DMS153 treated with DMSO at 0.1 percent for 48 hours (cell line): ENCODE measurements around the gene ARAP1.

Experiments
- DNase-seq: peaks from one replicate; lab custom pipeline; 2025; ENCODE audit not compliant: unreplicated experiment; lab: John Stamatoyannopoulos, UW

Gene ARAP1

GRCh38 chr11:72705442-72706365 is 46.5 kb downstream of the ARAP1 start:
- no peak for DNase-seq

DNA sequence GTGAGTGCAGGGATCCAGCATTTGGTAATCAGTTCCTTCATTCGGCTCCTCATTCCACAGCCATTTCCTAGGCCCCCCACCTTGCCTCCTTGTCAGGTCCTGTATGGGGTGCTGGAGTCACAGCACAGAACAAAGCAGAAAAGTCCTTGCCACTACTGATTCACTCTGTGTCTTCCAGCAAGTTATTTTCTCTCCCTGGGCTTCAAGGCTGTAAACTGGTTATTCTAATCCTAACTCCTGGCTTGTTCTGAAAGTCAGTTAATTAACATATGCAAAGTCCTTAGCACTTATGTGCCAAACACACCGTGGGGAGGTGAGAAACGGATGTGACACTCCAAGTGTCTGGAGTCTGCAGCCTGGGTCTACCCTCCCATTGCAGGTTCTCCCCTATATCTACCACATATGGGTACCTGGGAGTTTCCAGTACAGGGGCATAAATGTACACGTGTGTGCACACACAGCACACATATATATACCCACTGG is 47.4 kb downstream of the ARAP1 start:
- no peak for DNase-seq

DNA sequence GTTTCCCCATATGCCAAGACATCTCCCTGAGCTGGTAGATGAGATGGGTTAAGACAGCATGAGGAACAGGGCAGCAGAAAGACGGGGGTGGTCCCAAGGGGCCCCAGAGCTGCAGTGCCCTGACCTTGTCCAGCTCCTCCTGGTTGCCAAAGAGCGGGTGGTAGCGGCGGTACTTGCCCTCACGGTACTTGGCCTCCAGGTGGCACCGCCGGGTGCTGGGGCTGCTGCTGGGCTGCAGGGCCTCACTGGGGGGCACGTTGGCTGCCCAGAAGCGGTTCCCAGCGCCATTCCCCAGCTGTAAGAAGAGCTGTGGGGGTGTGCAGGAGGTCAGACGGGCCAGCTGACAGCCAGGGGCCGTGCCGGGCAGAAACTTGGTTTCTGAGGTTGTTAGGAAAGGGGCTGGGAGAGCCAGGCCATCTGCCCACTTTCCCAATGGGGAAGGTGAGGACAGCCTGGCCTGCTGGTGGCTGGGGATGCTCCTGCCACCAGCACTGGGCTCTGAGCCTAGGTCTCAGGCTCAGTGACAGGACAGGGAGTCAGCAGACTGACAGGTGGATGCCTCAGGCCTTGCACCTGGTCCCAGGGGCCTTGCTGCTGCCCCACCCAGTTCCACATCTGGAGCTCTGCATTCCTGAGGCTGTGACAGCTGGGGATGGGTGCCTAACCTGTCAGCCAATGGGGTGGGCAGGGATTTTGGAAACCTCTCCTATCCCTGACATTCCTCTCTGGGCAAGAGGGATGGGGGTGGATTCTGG is 48.0 kb downstream of the ARAP1 start:
- DNase-seq = no peak

DNA sequence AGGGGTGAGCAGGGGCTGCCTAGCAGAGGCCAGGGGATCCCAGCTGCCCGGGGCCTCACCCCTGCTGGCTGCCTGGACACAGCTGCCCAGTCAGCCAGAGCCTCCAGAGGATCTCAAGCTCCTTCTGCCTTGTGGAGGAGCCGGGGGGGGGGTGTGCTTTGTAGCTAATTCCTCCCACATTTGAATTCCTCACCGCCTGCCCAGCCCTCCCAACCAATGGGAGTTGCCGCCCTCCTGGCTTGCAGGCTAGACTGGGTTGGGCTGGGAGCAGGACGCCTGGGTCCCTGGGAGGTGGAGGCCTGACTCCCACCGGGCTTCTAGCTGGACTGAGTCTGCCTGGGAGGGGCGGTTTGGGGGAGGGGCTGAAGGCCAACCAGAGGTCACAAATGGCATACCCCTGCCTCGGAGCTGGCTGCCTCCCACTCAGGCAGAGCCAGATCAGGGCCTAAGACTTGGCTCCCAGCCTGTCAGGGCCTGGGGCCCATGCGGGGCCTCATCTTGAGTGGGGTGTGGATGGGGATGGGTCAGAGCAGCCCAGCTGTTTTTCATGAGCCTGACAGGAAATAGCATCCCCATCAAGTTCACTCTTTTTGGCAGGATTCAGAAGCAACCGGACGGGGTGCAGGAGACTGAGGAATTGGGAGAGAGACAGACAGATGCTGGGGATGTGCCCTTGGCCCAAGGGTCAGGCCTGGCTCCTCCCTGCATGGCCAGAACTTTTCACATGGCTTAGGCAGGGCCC is 48.8 kb downstream of the ARAP1 start:
- no peak for DNase-seq

DNA sequence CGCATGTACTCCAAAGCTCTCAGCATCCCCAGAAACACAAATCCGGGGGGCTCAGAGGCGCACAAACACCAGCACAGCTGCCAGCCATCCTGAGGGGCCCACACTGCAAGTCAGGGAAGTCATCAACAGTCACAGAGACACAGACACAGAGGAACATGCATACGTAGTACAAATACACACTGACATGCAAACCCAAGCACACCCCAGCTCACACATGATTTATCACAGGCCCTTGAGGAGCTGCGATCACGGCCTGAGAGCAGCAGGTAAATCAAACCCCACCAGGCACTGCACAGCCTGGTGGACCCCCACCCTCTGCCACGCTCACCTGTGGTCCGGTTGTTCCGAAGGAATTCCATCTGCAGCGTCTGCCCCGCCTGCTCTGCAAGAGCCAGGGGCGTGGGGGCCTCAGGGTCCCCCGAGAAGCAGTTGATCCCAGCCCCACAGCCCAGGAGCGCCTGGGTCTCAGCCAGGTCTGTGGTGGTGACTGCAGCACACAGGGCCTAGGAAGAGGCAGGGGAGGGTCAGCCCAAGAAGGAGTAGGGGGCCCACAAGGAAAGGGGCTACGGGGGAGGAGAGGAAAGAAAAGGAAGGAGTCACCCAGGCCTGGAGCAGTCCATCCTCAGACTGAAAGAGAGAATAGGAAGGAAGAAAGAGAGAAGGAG is 49.5 kb downstream of the ARAP1 start:
- DNase-seq = no peak

DNA sequence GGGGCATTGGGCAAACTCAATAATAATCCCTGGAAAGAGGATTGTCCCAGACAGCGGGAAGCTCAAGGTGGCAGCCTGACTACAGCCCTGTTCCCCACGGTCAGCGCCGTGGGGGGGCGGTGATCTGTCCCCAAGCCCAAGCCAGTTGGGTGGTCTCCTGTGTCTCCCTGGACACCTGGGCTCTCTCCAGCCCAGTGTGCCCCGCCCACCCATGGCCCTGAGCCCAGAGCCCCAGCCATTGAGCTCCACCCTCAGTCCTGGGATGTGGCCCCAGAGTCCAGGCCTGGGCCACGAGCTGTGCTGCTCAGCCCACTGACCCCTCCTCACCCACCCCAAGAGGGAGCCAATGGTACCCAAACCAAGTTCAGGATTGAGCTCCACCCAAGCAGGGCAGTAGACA is 50.1 kb downstream of the ARAP1 start:
- no peak for DNase-seq

GRCh38 chr11:72701466-72701865 is 50.7 kb downstream of the ARAP1 start:
- no peak for DNase-seq

DNA sequence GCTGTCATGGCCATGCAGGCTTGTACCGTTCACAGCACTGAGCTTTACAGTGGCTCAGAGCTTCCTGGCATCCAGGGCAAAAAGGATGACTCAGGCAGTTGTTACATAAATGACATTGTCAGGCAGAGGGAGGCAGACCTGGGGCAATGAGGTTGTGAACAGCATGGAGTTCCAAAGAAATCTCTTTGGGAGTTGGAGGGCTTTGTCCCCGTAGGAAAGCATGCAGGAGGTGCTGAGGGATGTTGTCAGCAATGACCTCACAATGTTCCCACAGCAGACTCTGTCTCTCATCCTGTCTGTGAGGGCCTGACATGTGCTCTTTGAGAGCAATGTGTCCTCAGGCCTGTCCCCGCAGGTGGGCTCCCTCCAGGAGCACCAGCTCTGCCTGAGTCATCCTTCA is 52.1 kb downstream of the ARAP1 start:
- no peak for DNase-seq

- DNase-seq = no peak
These were observed 54.4 kb downstream of the ARAP1 start for GRCh38 chr11:72697814-72698213.

GRCh38 chr11:72696866-72697700 is 55.1 kb downstream of the ARAP1 start:
- no peak for DNase-seq

- DNase-seq = no peak
These were observed 56.9 kb downstream of the ARAP1 start for GRCh38 chr11:72695354-72695753.

- no peak for DNase-seq
These were observed 58.8 kb downstream of the ARAP1 start for GRCh38 chr11:72693271-72693968.

- no peak for DNase-seq
These were observed 59.5 kb downstream of the ARAP1 start for GRCh38 chr11:72692498-72693237.

DNA sequence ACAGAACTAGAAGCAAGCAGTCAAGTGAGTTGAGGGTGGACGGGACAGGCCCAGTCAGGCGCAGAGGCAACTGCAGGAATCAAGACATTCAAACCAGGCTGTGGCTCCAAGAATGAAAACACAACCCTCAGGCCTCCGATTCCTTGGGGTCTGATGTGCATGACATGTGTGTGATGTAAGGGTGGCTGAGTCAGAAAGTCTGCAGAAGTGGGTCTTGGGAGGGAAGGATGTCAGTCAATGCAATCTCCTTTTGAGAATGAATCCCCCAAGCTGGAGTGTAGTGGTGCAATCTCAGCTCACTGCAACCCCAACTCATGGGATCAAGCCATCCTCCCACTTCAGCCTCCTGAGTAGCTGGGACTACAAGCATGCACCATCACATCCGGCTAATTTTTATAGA is 62.0 kb downstream of the ARAP1 start:
- no peak for DNase-seq

DNA sequence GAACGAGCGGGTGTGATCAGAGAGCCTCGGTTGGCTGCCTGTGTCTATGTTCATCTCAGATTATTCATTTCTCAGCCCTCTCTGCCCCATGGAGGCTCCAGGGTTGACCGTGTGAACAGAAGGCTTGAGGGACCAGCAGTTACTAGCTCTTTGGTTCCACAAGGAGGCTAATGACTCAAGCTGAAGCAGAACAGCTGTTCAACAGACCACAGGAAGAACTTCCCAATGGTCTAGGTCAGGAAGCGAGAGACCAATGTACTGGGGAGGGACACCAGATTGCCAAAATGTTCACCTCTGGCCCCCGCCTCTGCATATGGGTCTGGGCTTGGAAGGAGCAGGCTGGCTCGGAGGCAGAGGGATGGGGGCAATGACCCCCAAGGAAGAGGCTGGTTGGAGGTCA is 63.3 kb downstream of the ARAP1 start:
- DNase-seq = no peak

- no peak for DNase-seq
These were observed 63.7 kb downstream of the ARAP1 start for GRCh38 chr11:72688486-72688885.

DNA sequence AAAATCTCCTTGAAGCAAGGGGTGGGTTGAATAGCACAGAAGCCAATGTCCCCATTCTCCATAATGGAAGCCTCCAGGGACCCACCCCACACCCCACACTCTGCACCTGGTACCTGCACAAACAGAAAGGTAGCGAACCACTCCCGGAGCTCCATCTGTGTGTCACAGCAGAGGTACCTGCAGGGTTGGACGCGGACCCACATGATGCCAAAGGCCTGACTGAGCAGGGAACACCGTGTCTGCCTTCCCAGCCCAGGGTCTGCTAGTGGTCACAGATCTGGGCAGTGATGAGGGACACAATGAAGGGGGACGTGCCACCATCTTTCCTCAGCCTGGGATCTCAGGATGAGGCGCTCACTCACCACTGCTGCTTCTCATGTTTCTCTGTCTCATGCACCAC is 64.9 kb downstream of the ARAP1 start:
- no peak for DNase-seq

DNA sequence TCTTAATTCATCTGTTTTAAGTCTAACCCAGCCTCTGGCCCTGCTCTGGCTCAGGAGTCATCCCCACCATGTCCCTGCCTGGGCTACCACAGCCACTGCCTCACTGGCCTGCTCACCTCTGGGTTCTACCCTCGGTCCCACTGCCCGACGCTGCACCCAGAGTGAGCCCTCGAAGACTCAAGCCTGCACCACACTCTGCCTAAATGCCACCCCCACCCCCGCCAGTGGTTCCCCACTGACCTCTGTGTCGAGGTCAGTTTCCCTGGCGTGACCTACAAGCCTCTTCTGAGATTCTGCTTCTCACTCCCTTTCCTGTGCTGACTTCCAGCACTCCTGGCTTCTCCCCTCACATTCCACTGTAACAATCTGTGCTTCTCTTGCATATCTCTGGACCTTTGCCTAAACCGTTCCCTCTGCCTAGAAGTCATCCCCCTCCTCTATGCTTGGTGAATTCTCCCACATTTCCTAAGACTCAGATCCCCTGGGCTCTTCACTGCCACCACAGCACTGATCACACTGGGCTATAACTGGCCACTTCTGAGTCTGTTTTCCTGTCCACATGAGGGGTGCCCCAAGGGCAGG is 65.5 kb downstream of the ARAP1 start:
- no peak for DNase-seq
